Upper lobe of left lung (tissue), 6 donors: ENCODE results near the gene ADGRL3. TPM values are rescaled to one million over a fixed set of nuclear protein-coding genes. Genes with fewer than 3 reads are reported as not detected.

Experiments
- ATAC-seq, 2 donors: fragments of 200-7000 bp; cut with Tn5 transposase; one replicate each; pipeline ENCODE4 v1.9.1; 2022; ENCODE audit warnings: mild to moderate bottlenecking in 2 of 2, moderate library complexity in 2 of 2; ENCODE audit not compliant: low FRiP score in 2 of 2
- DNase-seq, 2 donors: peaks; one replicate each; pipeline ENCODE4 v3.0.0-alpha.2; 2019 to 2020
- H3K27ac ChIP-seq, 4 donors: fragments of 200-600 bp; sonication (generic); one replicate each; pipeline ENCODE4 v1.5.1; 2016 to 2019
- H3K27me3 ChIP-seq, 4 donors: fragments of 200-600 bp; sonication (generic); one replicate each; pipeline ENCODE4 v1.5.1; 2017 to 2019
- H3K36me3 ChIP-seq, 4 donors: fragments of 200-600 bp; sonication (generic); one replicate each; pipeline ENCODE4 v1.5.1; 2016 to 2019
- H3K4me1 ChIP-seq, 4 donors: fragments of 200-600 bp; sonication (generic); one replicate each; pipeline ENCODE4 v1.5.1; 2018 to 2019
- H3K4me3 ChIP-seq, 4 donors: fragments of 200-600 bp; sonication (generic); one replicate each; pipeline ENCODE4 v1.5.1; 2017 to 2019; ENCODE audit warnings: mild to moderate bottlenecking in 2 of 4, moderate library complexity in 1 of 4
- H3K9me3 ChIP-seq, 4 donors: fragments of 200-600 bp; sonication (generic); one replicate each; pipeline ENCODE4 v1.5.1; 2018 to 2019
- EP300 ChIP-seq, 4 donors: sonication (generic); formaldehyde crosslinking; IDR thresholded peaks; one replicate each; pipeline ENCODE4 v1.5.1; 2017; ENCODE audit warnings: antibody characterized with exemption in 4 of 4, control low read depth in 2 of 4
- POLR2A ChIP-seq, 4 donors: fragments of 450-650 bp; IDR thresholded peaks; one replicate each; pipeline ENCODE4 v1.5.1; 2016 to 2017; ENCODE audit warnings: antibody characterized with exemption in 4 of 4, mild to moderate bottlenecking in 2 of 4
- POLR2AphosphoS5 ChIP-seq, 2 donors: sonication (generic); formaldehyde crosslinking; IDR thresholded peaks; one replicate each; pipeline ENCODE4 v1.5.1; 2017; ENCODE audit warnings: antibody characterized with exemption in 2 of 2
- WGBS, 2 donors: methylation state at CpG; one replicate each; pipeline ENCODE4 v1.1.5; 2017 to 2018; 5-methylcytosine and 5-hydroxymethylcytosine counted together
- total RNA-seq, 6 donors: library from RNA; depleted of rRNA in 4 of 6; stranded (reverse); fragments of >200 nt in 4 of 6; gene quantifications; one replicate each; pipeline versions ENCODE4 v1.1.0 to v1.2.1, GENCODE V29; 2016 to 2021
- TF ChIP-seq, protein P1 (sequence below), 6 experiments: fragments of 450-650 bp in 4 of 6; fragments of 200-600 bp in 2 of 6; sonication (generic) in 2 of 6; IDR thresholded peaks; one replicate each; pipeline ENCODE4 v1.5.1; 2016 to 2019; ENCODE audit warnings: antibody characterized with exemption in 6 of 6
- donor health status: DM: no; HTN: no; CAD: no; lungs with moderate emphysema.
- donor health status: DM: no; HTN: yes; CAD: no; lungs with severe emphysema.

Gene ADGRL3
- total RNA-seq, 6 donors from 2014 or later = 1.0 to 8.5 (median 2.9) TPM

DNA sequence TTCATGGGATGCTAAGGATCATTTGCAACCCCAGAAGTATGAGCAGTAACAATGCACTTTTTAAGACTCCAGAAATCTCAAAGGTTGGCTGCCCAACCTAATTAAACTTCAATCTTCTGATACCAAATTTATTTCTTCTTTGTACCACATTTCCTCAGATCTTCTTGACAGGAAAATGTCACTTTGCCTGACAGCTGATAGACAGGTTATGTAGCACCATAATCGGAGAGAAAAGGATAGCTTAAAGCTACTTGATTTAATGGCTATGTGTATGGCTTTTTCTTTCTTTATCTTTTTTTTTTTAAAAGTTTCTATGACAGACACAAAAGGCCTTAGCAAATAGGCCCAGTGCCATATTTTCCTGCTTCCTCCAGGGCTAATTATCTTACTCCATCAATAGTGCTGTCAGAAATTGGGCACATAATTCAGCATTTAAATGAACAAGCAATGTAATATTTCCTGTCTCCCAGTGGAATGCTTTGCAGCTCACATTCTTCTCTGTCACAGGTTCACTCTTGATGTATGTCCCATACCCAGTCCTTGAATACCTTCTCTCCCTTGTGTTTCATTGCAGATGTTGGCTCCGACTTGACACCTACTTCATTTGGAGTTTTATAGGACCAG lies 795.7 kb downstream of the ADGRL3 start:
- DNase-seq = no peak
- no peaks in the 10 kb centered on the region for H3K4me1 ChIP-seq
- no peaks in the 10 kb centered on the region for H3K9me3 ChIP-seq
- H3K27me3 ChIP-seq = no peaks in the 10 kb centered on the region
- WGBS, 2 donors = 68 to 90% methylated on average over 2 of the region's 2 CpGs
- H3K27ac ChIP-seq = no peak overlapping the region
- H3K36me3 ChIP-seq = no peaks in the 10 kb centered on the region
- H3K4me3 ChIP-seq = no peak overlapping the region
- no peak for ATAC-seq
- TF ChIP-seq, protein P1, sequence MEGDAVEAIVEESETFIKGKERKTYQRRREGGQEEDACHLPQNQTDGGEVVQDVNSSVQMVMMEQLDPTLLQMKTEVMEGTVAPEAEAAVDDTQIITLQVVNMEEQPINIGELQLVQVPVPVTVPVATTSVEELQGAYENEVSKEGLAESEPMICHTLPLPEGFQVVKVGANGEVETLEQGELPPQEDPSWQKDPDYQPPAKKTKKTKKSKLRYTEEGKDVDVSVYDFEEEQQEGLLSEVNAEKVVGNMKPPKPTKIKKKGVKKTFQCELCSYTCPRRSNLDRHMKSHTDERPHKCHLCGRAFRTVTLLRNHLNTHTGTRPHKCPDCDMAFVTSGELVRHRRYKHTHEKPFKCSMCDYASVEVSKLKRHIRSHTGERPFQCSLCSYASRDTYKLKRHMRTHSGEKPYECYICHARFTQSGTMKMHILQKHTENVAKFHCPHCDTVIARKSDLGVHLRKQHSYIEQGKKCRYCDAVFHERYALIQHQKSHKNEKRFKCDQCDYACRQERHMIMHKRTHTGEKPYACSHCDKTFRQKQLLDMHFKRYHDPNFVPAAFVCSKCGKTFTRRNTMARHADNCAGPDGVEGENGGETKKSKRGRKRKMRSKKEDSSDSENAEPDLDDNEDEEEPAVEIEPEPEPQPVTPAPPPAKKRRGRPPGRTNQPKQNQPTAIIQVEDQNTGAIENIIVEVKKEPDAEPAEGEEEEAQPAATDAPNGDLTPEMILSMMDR (IDR thresholded peaks at IDR 0.05) = no peak
- no peak for TF ChIP-seq POLR2A (IDR thresholded peaks at IDR 0.05)
- no peak for TF ChIP-seq POLR2AphosphoS5 (IDR thresholded peaks at IDR 0.05)
- TF ChIP-seq EP300 (IDR thresholded peaks at IDR 0.05) = no peak

DNA sequence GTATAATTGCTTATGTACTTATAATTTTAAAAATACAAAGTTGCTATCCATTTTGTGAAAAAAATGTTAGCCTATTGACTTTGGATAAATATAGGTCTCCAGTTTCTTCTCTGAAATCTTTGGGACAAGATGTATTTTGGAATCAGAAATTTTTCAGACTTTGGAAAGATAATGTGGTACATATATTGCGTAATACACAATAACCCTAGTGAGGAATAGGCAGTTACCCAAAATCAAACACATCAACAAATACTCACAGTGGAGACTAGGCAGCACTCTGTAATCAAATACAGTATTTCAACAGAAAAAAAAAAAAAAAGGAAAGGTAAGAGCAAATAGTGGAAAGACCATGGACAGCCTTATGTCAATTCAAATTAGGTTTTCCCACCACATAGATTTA lies 796.8 kb downstream of the ADGRL3 start:
- WGBS, 2 donors = 77 to 84% methylated on average over 1 of the region's 1 CpG
- Histone ChIP-seq H3K27ac (no peak overlapping the region), H3K27me3 (no peaks in the 10 kb centered on the region), H3K4me3 (no peak overlapping the region), H3K4me1 (no peaks in the 10 kb centered on the region), H3K36me3 (no peaks in the 10 kb centered on the region), H3K9me3 (no peaks in the 10 kb centered on the region)
- ATAC-seq = no peak
- no peak for DNase-seq
- no peak for TF ChIP-seq POLR2A (IDR thresholded peaks at IDR 0.05)
- TF ChIP-seq, protein P1 (IDR thresholded peaks at IDR 0.05) = no peak
- no peak for TF ChIP-seq POLR2AphosphoS5 (IDR thresholded peaks at IDR 0.05)
- no peak for TF ChIP-seq EP300 (IDR thresholded peaks at IDR 0.05)

DNA sequence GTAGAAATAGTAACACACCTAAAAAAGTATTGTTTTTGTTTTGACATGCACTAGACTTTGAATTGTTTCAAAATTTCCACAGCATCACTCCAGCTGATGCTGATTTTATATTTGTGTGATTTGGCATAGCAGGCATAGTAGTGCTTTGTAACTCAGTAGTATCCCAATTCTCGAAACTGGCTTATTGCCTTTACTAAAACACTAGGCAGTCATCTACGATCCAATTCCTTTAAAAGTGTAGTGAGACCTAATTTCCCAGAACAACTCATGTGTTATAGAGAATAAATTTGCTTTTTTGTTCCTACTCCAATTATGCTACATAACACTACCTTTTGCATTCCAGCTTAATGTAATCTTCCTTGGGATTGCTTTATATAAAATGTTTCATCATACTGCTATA lies 797.7 kb downstream of the ADGRL3 start:
- 85 to 93% methylated on average over 2 of the region's 2 CpGs for WGBS, 2 donors
- no peaks in the 10 kb centered on the region for H3K27me3 ChIP-seq
- no peaks in the 10 kb centered on the region for H3K36me3 ChIP-seq
- no peaks in the 10 kb centered on the region for H3K9me3 ChIP-seq
- no peak for DNase-seq
- no peak for ATAC-seq
- H3K4me1 ChIP-seq = no peaks in the 10 kb centered on the region
- TF ChIP-seq, protein P1 (IDR thresholded peaks at IDR 0.05) = no peak
- no peak for TF ChIP-seq POLR2A (IDR thresholded peaks at IDR 0.05)
- TF ChIP-seq POLR2AphosphoS5 (IDR thresholded peaks at IDR 0.05) = no peak
- TF ChIP-seq EP300 (IDR thresholded peaks at IDR 0.05) = no peak
- H3K27ac ChIP-seq = no peak overlapping the region
- H3K4me3 ChIP-seq = no peak overlapping the region

DNA sequence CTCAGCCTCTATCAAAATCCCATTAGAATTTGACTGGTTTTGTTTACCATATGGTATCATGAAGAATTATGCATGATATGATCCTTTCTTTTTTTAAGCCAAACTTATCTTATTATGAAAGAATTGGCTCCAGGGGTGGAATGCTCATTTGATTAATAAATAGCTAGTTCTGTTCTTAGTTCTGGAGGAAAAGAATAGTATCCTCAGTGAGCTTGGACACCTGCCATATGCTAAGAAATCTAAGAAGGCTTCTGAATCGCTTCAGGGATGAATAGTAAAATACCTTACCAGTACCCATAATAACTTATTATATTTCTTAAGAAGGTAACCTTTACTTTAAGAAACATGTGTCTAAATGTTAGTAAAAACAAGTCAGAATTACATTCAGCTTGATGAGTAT lies 803.6 kb downstream of the ADGRL3 start:
- ATAC-seq = no peak
- H3K36me3 ChIP-seq = no peaks in the 10 kb centered on the region
- DNase-seq = no peak
- H3K4me1 ChIP-seq = no peaks in the 10 kb centered on the region
- WGBS, 2 donors = 38 to 53% methylated on average over 1 of the region's 1 CpG
- no peaks in the 10 kb centered on the region for H3K27me3 ChIP-seq
- no peak overlapping the region for H3K4me3 ChIP-seq
- no peaks in the 10 kb centered on the region for H3K9me3 ChIP-seq
- no peak overlapping the region for H3K27ac ChIP-seq
- TF ChIP-seq, protein P1 (IDR thresholded peaks at IDR 0.05) = no peak
- TF ChIP-seq EP300 (IDR thresholded peaks at IDR 0.05) = no peak
- TF ChIP-seq POLR2A (IDR thresholded peaks at IDR 0.05) = no peak
- TF ChIP-seq POLR2AphosphoS5 (IDR thresholded peaks at IDR 0.05) = no peak

DNA sequence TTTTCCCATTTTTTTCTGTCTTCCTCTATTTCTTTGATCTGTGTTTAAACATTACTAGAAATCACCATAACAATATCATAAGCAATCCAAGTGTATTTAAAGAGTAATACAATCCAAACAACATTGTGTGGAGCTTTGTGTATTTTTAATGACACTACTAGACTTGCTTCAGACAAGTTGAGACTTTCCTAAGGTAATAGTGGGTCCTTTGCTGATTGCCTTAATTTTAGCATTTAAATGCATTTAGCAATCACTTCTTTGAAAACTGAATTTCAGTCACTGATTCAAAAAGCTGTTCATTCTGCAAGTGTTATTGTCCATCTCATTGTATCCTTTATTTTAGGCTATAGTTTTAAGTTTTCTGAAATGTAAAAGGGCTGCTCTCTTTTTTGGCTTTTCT lies 804.8 kb downstream of the ADGRL3 start:
- DNase-seq (no peak), ATAC-seq (no peak)
- H3K4me3 ChIP-seq = no peak overlapping the region
- H3K27me3 ChIP-seq = no peaks in the 10 kb centered on the region
- H3K27ac ChIP-seq = no peak overlapping the region
- no peak for TF ChIP-seq POLR2AphosphoS5 (IDR thresholded peaks at IDR 0.05)
- TF ChIP-seq EP300 (IDR thresholded peaks at IDR 0.05) = no peak
- TF ChIP-seq POLR2A (IDR thresholded peaks at IDR 0.05) = no peak
- TF ChIP-seq, protein P1 (IDR thresholded peaks at IDR 0.05) = no peak
- no peaks in the 10 kb centered on the region for H3K4me1 ChIP-seq
- H3K36me3 ChIP-seq = no peaks in the 10 kb centered on the region
- H3K9me3 ChIP-seq = no peaks in the 10 kb centered on the region
